Measurements from ENCODE around the gene ZC3H4.
A peak's percentile ranks its signal among the peaks of the same experiment; 100 is the strongest.
"Not testable (repeated sequence)": the region's sequence is repeated elsewhere in the genome, so short reads cannot be mapped to it uniquely, and the experiment has no call there.

ZC3H4 gene

GRCh38 chr19:47107953-47108746 lies 5.4 kb downstream of the ZC3H4 start:
- no peak for TF ChIP-seq CTCF (IDR thresholded peaks at IDR 0.05; ENCODE audit: insufficient read depth, low read depth, low read length, missing control alignments)
- H3K4me3 ChIP-seq (ENCODE audit: low read depth, low read length) = peak overlapping the region; percentile 98
- no peak for DNase-seq (ENCODE audit: low read depth)

GRCh38 chr19:47107202-47107952 lies 6.2 kb downstream of the ZC3H4 start:
- no peak overlapping the region for H3K4me3 ChIP-seq (ENCODE audit: low read depth, low read length)
- no peak for TF ChIP-seq CTCF (IDR thresholded peaks at IDR 0.05; ENCODE audit: insufficient read depth, low read depth, low read length, missing control alignments)
- no peak for DNase-seq (ENCODE audit: low read depth)

- TF ChIP-seq CTCF (IDR thresholded peaks at IDR 0.05; ENCODE audit: insufficient read depth, low read depth, low read length, missing control alignments) = no peak
- DNase-seq (ENCODE audit: low read depth) = no peak
These were observed 6.8 kb downstream of the ZC3H4 start for GRCh38 chr19:47106821-47107201.

GRCh38 chr19:47105874-47106273 lies 7.7 kb downstream of the ZC3H4 start:
- DNase-seq (ENCODE audit: low read depth) = no peak
- no peak overlapping the region for H3K4me3 ChIP-seq (ENCODE audit: low read depth, low read length)
- TF ChIP-seq CTCF (IDR thresholded peaks at IDR 0.05; ENCODE audit: insufficient read depth, low read depth, low read length, missing control alignments) = no peak

More at GRCh38 chr19:47106821-47107201, 6.8 kb downstream of the ZC3H4 start:
- H3K4me3 ChIP-seq (ENCODE audit: low read depth, low read length) = no peak overlapping the region

GRCh38 chr19:47104680-47105079 lies 8.9 kb downstream of the ZC3H4 start:
- TF ChIP-seq CTCF (IDR thresholded peaks at IDR 0.05; ENCODE audit: insufficient read depth, low read depth, low read length, missing control alignments) = no peak
- no peak overlapping the region for H3K4me3 ChIP-seq (ENCODE audit: low read depth, low read length)
- no peak for DNase-seq (ENCODE audit: low read depth)

GRCh38 chr19:47102346-47103060 lies 11.1 kb downstream of the ZC3H4 start:
- DNase-seq (ENCODE audit: low read depth) = no peak
- TF ChIP-seq CTCF (IDR thresholded peaks at IDR 0.05; ENCODE audit: insufficient read depth, low read depth, low read length, missing control alignments) = no peak
- H3K4me3 ChIP-seq (ENCODE audit: low read depth, low read length) = no peak overlapping the region

GRCh38 chr19:47101116-47101515 lies 12.5 kb downstream of the ZC3H4 start:
- DNase-seq (ENCODE audit: low read depth); H3K4me3 ChIP-seq (ENCODE audit: low read depth, low read length): not testable (repeated sequence)

Data from GM12865 (cell line).